Neural cell (in vitro differentiated cells): ENCODE results near the gene SLCO4A1. TPM values are rescaled to one million over a fixed set of nuclear protein-coding genes. Genes with fewer than 3 reads are reported as not detected.

ENCODE experiments used
- H2AFZ ChIP-seq: fragments of 200-600, 300-800 bp; sonication (generic), shearing (Covaris generic); 2 replicates; pipeline ENCODE4 v1.6.0; 2014; ENCODE audit warnings: low read depth, mild to moderate bottlenecking, antibody characterized with exemption, low read length, moderate library complexity
- H3F3A ChIP-seq: fragments of 200-600 bp; shearing (Covaris generic); 2 replicates; pipeline ENCODE4 v1.6.1; 2016; ENCODE audit warnings: mild to moderate bottlenecking, moderate library complexity, mixed read lengths, antibody characterized with exemption, low read length; ENCODE audit not compliant: insufficient read depth, poor library complexity, severe bottlenecking
- H3K27ac ChIP-seq: fragments of 200-600, 300-800 bp; sonication (generic), shearing (Covaris generic); 2 replicates; pipeline ENCODE4 v1.5.1; 2014; ENCODE audit warnings: mild to moderate bottlenecking, low read length, moderate library complexity
- H3K27me3 ChIP-seq: fragments of 300-800, 200-600 bp; sonication (generic), shearing (Covaris generic); 2 replicates; pipeline ENCODE4 v1.6.0; 2014; ENCODE audit warnings: mild to moderate bottlenecking, low read depth, low read length, moderate library complexity; ENCODE audit not compliant: insufficient read depth
- H3K36me3 ChIP-seq: fragments of 300-800, 200-600 bp; sonication (generic), shearing (Covaris generic); 2 replicates; pipeline ENCODE4 v1.5.1; 2014; ENCODE audit warnings: mild to moderate bottlenecking, antibody characterized with exemption, low read length, moderate library complexity; ENCODE audit not compliant: insufficient read depth
- H3K4me2 ChIP-seq: fragments of 300-800, 200-600 bp; sonication (generic), shearing (Covaris generic); 2 replicates; pipeline ENCODE4 v1.6.0; 2014; ENCODE audit warnings: mild to moderate bottlenecking, low read length
- H3K4me3 ChIP-seq: fragments of 300-800, 200-600 bp; sonication (generic), shearing (Covaris generic); 2 replicates; pipeline ENCODE4 v1.5.1; 2014; ENCODE audit warnings: mild to moderate bottlenecking, low read length, moderate library complexity
- H3K79me2 ChIP-seq: fragments of 200-600 bp; shearing (Covaris generic); replicated peaks from 2 replicates; pipeline ENCODE4 v1.6.0; 2014; ENCODE audit warnings: mild to moderate bottlenecking, low read length, moderate library complexity; ENCODE audit not compliant: insufficient read depth
- H3K9ac ChIP-seq: fragments of 300-800, 200-600 bp; sonication (generic), shearing (Covaris generic); 2 replicates; pipeline ENCODE4 v1.6.1; 2016; ENCODE audit warnings: mild to moderate bottlenecking, low read length, mixed read lengths
- H3K9me2 ChIP-seq: fragments of 200-600 bp; shearing (Covaris generic); 2 replicates; pipeline ENCODE4 v1.6.1; 2016; ENCODE audit warnings: mild to moderate bottlenecking, low read length, mixed read lengths; ENCODE audit not compliant: insufficient read depth
- H3K9me3 ChIP-seq: fragments of 200-600, 300-800 bp; sonication (generic), shearing (Covaris generic); 2 replicates; pipeline ENCODE4 v1.6.1; 2016; ENCODE audit warnings: mild to moderate bottlenecking, mixed run types, low read length, moderate library complexity, mixed read lengths
- H4K20me1 ChIP-seq: fragments of 200-600 bp; shearing (Covaris generic); 2 replicates; pipeline ENCODE4 v1.6.1; 2016; ENCODE audit warnings: mild to moderate bottlenecking, mixed run types; ENCODE audit not compliant: insufficient read depth
- EP300 ChIP-seq: fragments of 450-650 bp; conservative IDR thresholded peaks from 2 replicates; pipeline ENCODE4 v1.6.1; 2014; ENCODE audit warnings: antibody characterized with exemption, mild to moderate bottlenecking, moderate library complexity; ENCODE audit not compliant: poor library complexity, severe bottlenecking
- EZH2 ChIP-seq: fragments of 200-600, 300-800 bp; shearing (Covaris generic), sonication (generic); IDR thresholded peaks from 2 replicates; pipeline ENCODE4 v1.6.1; 2014; ENCODE audit warnings: antibody characterized with exemption, low read length, borderline replicate concordance, mild to moderate bottlenecking; ENCODE audit not compliant: insufficient read depth, poor library complexity, severe bottlenecking
- MXI1 ChIP-seq: fragments of 450-650 bp; conservative IDR thresholded peaks from 2 replicates; pipeline ENCODE4 v1.6.1; 2014; ENCODE audit warnings: antibody characterized with exemption, mild to moderate bottlenecking; ENCODE audit not compliant: poor library complexity, severe bottlenecking
- POLR2AphosphoS5 ChIP-seq: IDR thresholded peaks from 2 replicates; pipeline ENCODE4 v1.6.1; 2012
- RAD21 ChIP-seq: fragments of 450-650 bp; conservative IDR thresholded peaks from 2 replicates; pipeline ENCODE4 v1.6.1; 2014; ENCODE audit warnings: antibody characterized with exemption, mild to moderate bottlenecking, moderate library complexity
- SMC3 ChIP-seq: fragments of 450-650 bp; conservative IDR thresholded peaks from 2 replicates; pipeline ENCODE4 v1.6.1; 2014; ENCODE audit warnings: antibody characterized with exemption, mild to moderate bottlenecking, moderate library complexity; ENCODE audit not compliant: poor library complexity
- TAF1 ChIP-seq: IDR thresholded peaks from 2 replicates; pipeline ENCODE4 v1.6.1; 2012; ENCODE audit warnings: low read depth
- polyA plus RNA-seq: library from polyadenylated mRNA; depleted of rRNA; stranded (reverse); fragments of >200 nt; gene quantifications from 2 replicates; pipeline ENCODE4 v1.2.3, GENCODE V29; 2014
- TF ChIP-seq, protein P1 (sequence below): fragments of 450-650 bp; IDR thresholded peaks from 2 replicates; pipeline ENCODE4 v1.5.1; 2014; ENCODE audit warnings: antibody characterized with exemption, mild to moderate bottlenecking, moderate library complexity; ENCODE audit not compliant: poor library complexity, severe bottlenecking
- TF ChIP-seq, protein P2 (sequence below): IDR thresholded peaks from 2 replicates; pipeline ENCODE4 v1.6.1; 2012; ENCODE audit warnings: borderline replicate concordance

SLCO4A1 gene
- polyA plus RNA-seq, 1 donor from 2014 or later = 3.5 TPM

DNA sequence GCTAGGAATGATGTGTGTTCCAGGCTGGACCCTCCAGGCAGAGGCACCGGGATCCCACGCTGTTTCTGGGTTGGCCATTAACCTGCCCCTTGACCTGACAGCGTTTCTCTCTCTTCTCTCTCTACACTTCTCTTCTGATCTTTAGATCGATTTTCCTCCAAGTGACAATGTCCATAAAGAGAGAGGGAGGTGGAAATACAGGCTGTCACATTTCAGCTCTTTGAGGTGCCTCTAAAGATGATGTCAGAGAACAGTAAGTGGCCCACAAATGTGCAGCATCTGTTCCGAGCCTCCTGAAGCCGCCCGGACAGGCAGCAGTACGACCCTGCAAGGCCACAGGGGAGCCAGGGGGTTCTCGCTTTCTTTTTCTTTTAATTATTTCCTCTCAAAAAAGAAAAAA is 2.5 kb upstream of the SLCO4A1 start:
- H3K27me3 ChIP-seq = peaks cover 31% of the 10 kb centered on the region
- no peaks in the 10 kb centered on the region for H3K9me2 ChIP-seq
- no peaks in the 10 kb centered on the region for H3F3A ChIP-seq
- no peaks in the 10 kb centered on the region for H3K79me2 ChIP-seq
- H3K9ac ChIP-seq = no peak overlapping the region
- H3K36me3 ChIP-seq = no peaks in the 10 kb centered on the region
- H3K4me3 ChIP-seq = no peak overlapping the region
- no peak overlapping the region for H3K4me2 ChIP-seq
- H3K9me3 ChIP-seq = no peaks in the 10 kb centered on the region
- H4K20me1 ChIP-seq = peaks cover 5% of the 10 kb centered on the region
- H2AFZ ChIP-seq = no peak overlapping the region
- no peak overlapping the region for H3K27ac ChIP-seq
- no peak for TF ChIP-seq EZH2
- no peak for TF ChIP-seq SMC3
- TF ChIP-seq POLR2AphosphoS5 = no peak
- TF ChIP-seq, protein P1, sequence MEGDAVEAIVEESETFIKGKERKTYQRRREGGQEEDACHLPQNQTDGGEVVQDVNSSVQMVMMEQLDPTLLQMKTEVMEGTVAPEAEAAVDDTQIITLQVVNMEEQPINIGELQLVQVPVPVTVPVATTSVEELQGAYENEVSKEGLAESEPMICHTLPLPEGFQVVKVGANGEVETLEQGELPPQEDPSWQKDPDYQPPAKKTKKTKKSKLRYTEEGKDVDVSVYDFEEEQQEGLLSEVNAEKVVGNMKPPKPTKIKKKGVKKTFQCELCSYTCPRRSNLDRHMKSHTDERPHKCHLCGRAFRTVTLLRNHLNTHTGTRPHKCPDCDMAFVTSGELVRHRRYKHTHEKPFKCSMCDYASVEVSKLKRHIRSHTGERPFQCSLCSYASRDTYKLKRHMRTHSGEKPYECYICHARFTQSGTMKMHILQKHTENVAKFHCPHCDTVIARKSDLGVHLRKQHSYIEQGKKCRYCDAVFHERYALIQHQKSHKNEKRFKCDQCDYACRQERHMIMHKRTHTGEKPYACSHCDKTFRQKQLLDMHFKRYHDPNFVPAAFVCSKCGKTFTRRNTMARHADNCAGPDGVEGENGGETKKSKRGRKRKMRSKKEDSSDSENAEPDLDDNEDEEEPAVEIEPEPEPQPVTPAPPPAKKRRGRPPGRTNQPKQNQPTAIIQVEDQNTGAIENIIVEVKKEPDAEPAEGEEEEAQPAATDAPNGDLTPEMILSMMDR = no peak
- TF ChIP-seq RAD21 = no peak
- TF ChIP-seq, protein P2, sequence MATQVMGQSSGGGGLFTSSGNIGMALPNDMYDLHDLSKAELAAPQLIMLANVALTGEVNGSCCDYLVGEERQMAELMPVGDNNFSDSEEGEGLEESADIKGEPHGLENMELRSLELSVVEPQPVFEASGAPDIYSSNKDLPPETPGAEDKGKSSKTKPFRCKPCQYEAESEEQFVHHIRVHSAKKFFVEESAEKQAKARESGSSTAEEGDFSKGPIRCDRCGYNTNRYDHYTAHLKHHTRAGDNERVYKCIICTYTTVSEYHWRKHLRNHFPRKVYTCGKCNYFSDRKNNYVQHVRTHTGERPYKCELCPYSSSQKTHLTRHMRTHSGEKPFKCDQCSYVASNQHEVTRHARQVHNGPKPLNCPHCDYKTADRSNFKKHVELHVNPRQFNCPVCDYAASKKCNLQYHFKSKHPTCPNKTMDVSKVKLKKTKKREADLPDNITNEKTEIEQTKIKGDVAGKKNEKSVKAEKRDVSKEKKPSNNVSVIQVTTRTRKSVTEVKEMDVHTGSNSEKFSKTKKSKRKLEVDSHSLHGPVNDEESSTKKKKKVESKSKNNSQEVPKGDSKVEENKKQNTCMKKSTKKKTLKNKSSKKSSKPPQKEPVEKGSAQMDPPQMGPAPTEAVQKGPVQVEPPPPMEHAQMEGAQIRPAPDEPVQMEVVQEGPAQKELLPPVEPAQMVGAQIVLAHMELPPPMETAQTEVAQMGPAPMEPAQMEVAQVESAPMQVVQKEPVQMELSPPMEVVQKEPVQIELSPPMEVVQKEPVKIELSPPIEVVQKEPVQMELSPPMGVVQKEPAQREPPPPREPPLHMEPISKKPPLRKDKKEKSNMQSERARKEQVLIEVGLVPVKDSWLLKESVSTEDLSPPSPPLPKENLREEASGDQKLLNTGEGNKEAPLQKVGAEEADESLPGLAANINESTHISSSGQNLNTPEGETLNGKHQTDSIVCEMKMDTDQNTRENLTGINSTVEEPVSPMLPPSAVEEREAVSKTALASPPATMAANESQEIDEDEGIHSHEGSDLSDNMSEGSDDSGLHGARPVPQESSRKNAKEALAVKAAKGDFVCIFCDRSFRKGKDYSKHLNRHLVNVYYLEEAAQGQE = no peak
- TF ChIP-seq TAF1 = no peak
- no peak for TF ChIP-seq MXI1

DNA sequence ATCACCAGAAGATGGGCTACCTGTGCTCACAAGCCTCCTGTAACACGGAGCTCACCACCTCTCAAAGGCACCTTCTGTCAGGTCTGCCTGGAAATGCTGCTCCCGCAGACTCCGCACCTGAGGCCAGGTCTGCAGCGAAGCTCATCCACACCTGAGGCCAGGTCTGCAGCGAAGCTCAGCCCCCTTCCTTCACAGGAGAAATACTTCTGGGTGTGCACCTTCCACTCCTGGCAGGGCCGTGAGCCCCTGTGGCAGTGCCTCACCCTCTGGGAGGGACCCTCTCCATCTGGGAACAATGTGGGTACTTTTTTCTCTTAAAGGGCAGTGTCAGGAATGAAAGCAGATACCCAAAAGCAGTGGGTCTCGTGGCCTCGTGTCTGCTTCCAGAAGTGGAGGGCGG is 1.4 kb upstream of the SLCO4A1 start:
- H3F3A ChIP-seq = no peaks in the 10 kb centered on the region
- H3K79me2 ChIP-seq = no peaks in the 10 kb centered on the region
- no peak overlapping the region for H2AFZ ChIP-seq
- no peak overlapping the region for H3K27ac ChIP-seq
- H3K9ac ChIP-seq = no peak overlapping the region
- H3K9me2 ChIP-seq = no peaks in the 10 kb centered on the region
- no peaks in the 10 kb centered on the region for H3K36me3 ChIP-seq
- peaks cover 31% of the 10 kb centered on the region for H3K27me3 ChIP-seq
- H3K9me3 ChIP-seq = no peaks in the 10 kb centered on the region
- peaks cover 5% of the 10 kb centered on the region for H4K20me1 ChIP-seq
- TF ChIP-seq MXI1 (no peak), EP300 (no peak), TAF1 (no peak), SMC3 (no peak), POLR2AphosphoS5 (no peak)
- TF ChIP-seq, protein P2 = no peak
- H3K4me2 ChIP-seq = no peak overlapping the region
- H3K4me3 ChIP-seq = no peak overlapping the region
